HG03575 (cell line): Measurements from ENCODE around the gene SNX30.

ENCODE experiments used
- ATAC-seq: cut with Tn5 transposase; IDR thresholded peaks from one replicate; pipeline ENCODE4 v1.9.1; 2021; ENCODE audit not compliant: unreplicated experiment, insufficient number of reproducible peaks, low FRiP score; ENCODE audit errors: extremely low read depth

SNX30 gene

GRCh38 chr9:112810696-112811490 lies 60.3 kb downstream of the SNX30 start:
- ATAC-seq = no peak

GRCh38 chr9:112811518-112811917 lies 61.0 kb downstream of the SNX30 start:
- no peak for ATAC-seq

GRCh38 chr9:112815868-112816267 lies 65.3 kb downstream of the SNX30 start:
- ATAC-seq = no peak

GRCh38 chr9:112817860-112818203 lies 67.3 kb downstream of the SNX30 start:
- ATAC-seq = no peak

GRCh38 chr9:112819635-112820496 lies 69.3 kb downstream of the SNX30 start:
- ATAC-seq = no peak

GRCh38 chr9:112820881-112821280 lies 70.3 kb downstream of the SNX30 start:
- no peak for ATAC-seq

GRCh38 chr9:112822618-112823017 lies 72.1 kb downstream of the SNX30 start:
- no peak for ATAC-seq

- ATAC-seq = no peak
These were observed 72.7 kb downstream of the SNX30 start for GRCh38 chr9:112823257-112823656.

- ATAC-seq = no peak
These were observed 80.8 kb downstream of the SNX30 start for GRCh38 chr9:112831281-112831851.

- ATAC-seq = no peak
These were observed 81.4 kb downstream of the SNX30 start for GRCh38 chr9:112831969-112832368.

GRCh38 chr9:112833081-112833480 lies 82.5 kb downstream of the SNX30 start:
- ATAC-seq = no peak

GRCh38 chr9:112836394-112836793 lies 85.8 kb downstream of the SNX30 start:
- ATAC-seq = no peak

- ATAC-seq = no peak
These were observed 87.8 kb downstream of the SNX30 start for GRCh38 chr9:112838342-112838741.

- ATAC-seq = no peak
These were observed 88.8 kb downstream of the SNX30 start for GRCh38 chr9:112839331-112839730.

GRCh38 chr9:112841261-112841660 lies 90.7 kb downstream of the SNX30 start:
- ATAC-seq = no peak

GRCh38 chr9:112842555-112842954 lies 92.0 kb downstream of the SNX30 start:
- no peak for ATAC-seq

- no peak for ATAC-seq
These were observed 94.4 kb downstream of the SNX30 start for GRCh38 chr9:112844771-112845542.

- ATAC-seq = no peak
These were observed 96.2 kb downstream of the SNX30 start for GRCh38 chr9:112846528-112847488.
